ENCODE results near the gene PHKA1. TPM values are rescaled to one million over a fixed set of nuclear protein-coding genes. Genes with fewer than 3 reads are reported as not detected.
"Not testable (repeated sequence)": the region's sequence is repeated elsewhere in the genome, so short reads cannot be mapped to it uniquely, and the experiment has no call there.

The PHKA1 gene
- 7.4 and 8.6 TPM in 2 replicates for total RNA-seq

DNA sequence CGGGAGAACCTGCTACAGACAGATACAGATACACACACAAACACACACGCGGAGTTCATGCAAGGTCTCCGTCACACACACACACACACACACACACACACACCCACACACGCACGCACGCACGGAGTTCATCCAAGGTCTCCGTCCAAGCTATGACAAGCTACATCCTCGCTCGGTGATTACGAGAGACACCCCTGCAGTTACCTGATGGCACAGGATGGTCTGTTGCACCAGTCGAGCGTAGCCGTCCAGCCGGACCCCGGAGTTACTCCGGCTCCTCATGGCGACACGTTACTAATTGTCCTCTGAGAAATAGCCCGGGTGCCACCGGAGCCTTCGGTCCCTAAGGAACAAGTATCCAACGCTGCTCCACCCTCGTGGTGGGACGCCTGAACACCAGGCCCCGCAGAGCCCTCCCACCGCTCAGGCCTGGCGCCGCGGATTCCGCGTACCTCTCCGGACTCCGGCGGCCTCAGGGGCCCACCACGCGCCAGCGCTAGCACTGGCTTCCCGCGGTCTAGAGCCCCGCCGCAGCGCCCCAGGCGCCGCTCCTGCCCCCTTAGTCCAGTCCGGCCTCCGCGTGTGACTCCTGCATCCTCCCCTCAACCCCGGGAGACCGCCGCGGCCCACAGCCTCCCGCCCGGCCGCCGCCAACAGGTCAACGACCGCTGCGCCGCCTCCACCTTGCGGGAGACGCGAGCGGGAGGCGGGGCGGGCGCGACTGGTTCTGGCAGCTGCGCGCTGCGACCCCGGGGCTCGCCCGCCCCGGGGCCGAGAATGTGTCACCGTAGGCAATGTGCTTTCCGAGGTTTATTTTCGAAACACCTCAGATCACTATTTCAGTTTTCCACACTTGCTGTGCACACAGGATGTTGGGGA is at the start of gene PHKA1:
Gene PHKA1 (minus strand): TSS at position 708 of the 879 bp plus-strand sequence. CDS start 426 bp downstream, at position 282.
- DNase-seq (ENCODE audit: low read depth): peak; percentile 24
- H3K4me3 ChIP-seq (ENCODE audit: low read depth, low read length): peak within 1 kb of the TSS; percentile 54

DNA sequence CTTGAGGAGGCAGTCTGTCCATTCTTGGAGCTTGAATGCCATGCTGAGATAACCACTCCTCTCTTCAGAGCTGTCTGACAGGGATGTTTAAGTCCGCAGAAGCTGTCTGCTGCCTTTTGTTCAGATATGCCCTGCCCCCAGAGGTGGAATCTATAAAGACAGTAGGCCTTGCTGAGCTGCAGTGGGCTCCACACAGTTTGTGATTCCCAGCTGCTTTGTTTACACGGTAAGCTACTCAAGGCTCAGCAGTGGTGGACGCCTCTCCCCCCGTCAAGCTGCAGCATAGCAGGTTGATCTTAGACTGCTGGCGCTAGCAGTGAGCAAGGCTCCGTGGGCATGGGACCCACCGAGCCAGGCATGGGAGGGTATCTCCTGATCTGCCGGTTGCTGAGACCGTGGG is 46.3 kb upstream of the PHKA1 start:
- H3K4me3 ChIP-seq (ENCODE audit: low read depth, low read length); DNase-seq (ENCODE audit: low read depth): not testable (repeated sequence)

DNA sequence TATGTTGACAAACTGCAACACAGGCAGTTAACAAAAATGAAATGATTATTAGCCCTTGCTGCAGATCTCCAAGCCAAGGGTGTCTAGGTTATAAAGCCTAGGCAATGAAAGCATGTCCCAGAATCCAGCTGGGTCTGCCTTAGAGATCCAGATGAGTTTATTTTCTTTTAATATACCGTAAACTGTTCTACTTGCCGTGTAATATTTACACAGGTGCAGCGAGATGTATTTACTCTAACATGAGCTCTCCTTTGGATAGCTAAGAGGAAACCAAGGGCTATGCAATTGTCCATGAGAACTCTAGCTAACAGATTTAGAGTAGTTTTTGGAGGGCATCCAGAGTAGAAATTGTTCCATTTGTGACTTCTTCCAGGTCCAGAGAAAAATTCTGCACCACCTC is 34.4 kb upstream of the PHKA1 start:
- H3K4me3 ChIP-seq (ENCODE audit: low read depth, low read length); DNase-seq (ENCODE audit: low read depth): not testable (repeated sequence)

DNA sequence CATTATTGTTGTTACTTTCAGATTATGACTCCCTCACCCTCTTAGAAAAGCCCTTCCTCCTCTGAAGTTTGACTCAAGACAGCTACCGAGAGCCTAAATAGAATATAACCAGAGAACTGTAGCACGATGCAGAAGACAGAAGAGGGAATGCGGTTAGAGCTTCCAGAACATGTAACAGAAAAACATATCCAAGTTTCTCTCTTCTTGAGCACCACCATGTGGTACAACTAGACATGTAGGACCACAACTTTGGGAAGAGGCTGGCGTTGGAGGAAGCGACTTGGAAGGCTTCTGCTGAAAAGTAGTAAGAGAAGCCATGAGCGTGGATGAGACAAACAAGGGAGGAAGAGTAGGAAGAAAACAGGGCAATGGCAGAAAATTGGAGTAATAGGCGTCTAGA is 31.4 kb upstream of the PHKA1 start:
- H3K4me3 ChIP-seq (ENCODE audit: low read depth, low read length); DNase-seq (ENCODE audit: low read depth): not testable (repeated sequence)

DNA sequence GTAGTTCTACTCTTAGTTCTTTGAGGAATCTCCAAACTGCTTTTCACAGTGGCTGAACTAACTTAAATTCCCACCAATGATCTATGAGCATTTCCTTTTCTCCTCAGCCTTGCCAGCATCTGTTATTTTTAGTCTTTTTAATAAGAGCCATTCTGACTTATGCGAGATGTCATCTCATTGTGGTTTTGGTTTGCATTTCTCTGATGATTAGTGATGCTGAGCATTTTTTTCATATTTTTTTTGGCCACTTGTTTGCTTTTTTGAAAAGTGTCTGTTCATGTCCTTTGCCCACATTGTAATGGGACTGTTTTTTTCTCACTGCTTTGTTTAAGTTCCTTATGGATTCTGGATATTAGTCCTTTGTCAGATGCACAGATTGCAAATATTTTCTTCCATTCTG is 21.5 kb upstream of the PHKA1 start:
- no peak overlapping the region for H3K4me3 ChIP-seq (ENCODE audit: low read depth, low read length)
- no peak for DNase-seq (ENCODE audit: low read depth)
- TF ChIP-seq, protein P1, sequence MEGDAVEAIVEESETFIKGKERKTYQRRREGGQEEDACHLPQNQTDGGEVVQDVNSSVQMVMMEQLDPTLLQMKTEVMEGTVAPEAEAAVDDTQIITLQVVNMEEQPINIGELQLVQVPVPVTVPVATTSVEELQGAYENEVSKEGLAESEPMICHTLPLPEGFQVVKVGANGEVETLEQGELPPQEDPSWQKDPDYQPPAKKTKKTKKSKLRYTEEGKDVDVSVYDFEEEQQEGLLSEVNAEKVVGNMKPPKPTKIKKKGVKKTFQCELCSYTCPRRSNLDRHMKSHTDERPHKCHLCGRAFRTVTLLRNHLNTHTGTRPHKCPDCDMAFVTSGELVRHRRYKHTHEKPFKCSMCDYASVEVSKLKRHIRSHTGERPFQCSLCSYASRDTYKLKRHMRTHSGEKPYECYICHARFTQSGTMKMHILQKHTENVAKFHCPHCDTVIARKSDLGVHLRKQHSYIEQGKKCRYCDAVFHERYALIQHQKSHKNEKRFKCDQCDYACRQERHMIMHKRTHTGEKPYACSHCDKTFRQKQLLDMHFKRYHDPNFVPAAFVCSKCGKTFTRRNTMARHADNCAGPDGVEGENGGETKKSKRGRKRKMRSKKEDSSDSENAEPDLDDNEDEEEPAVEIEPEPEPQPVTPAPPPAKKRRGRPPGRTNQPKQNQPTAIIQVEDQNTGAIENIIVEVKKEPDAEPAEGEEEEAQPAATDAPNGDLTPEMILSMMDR (IDR thresholded peaks at IDR 0.05; ENCODE audit: insufficient read depth, low read depth, low read length): no peak

DNA sequence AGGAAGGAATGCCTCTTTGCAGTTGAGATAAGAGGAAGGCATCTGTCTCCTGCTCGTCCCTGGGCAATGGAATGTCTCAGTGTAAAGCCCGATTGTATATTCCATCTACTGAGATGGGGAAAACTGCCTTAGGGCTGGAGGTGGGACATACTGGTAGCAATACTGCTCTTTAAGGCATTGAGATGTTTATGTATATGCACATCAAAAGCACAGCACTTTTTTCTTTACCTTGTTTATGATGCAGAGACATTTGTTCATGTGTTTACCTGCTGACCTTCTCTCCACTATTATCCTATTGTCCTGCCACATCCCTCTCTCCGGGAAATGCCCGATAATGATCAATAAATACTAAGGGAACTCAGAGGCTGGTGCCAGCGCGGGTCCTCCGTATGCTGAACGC is 19.5 kb upstream of the PHKA1 start:
- not testable (repeated sequence) for DNase-seq (ENCODE audit: low read depth); H3K4me3 ChIP-seq (ENCODE audit: low read depth, low read length)

DNA sequence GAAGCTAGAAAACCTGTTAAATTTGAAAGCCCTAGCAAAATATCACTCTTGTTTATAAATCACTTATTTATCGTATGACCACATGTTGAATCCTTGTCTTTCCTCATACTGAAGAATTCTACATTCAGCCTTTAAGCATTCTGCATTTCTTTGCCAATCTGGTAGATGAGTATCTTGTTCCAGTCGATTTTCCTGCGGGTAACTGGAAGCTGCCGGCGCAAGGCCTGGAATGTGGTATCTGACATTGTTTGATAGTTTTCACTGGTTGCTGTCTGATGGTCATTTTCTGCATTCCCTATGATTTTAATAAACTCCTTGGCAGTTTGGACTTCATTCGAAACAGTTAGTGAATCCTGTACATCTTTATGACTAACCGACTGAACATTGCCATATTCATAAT is 13.7 kb upstream of the PHKA1 start:
- TF ChIP-seq, protein P1 (IDR thresholded peaks at IDR 0.05; ENCODE audit: insufficient read depth, low read depth, low read length): no peak
- DNase-seq (ENCODE audit: low read depth): no peak
- no peak overlapping the region for H3K4me3 ChIP-seq (ENCODE audit: low read depth, low read length)

DNA sequence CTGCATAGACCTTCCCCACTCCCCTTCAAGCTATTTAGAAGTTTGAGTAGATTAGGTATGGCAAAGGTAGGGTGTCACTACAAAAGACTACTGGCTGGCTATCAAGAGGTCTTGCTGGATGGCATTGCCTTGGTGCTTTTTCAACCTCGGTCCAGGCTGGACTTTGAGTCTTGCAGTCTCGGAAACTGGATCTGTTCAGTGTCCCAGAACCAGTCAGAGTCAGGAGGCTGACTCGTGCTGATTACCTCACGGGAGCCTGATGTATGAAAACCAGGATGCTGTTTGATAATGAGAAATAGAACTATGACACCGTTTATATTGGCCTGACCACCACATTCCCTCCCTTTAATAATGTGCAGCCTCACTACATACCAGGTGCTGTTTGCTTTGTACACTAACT is 2.7 kb upstream of the PHKA1 start:
- H3K4me3 ChIP-seq (ENCODE audit: low read depth, low read length): no peak overlapping the region
- no peak for DNase-seq (ENCODE audit: low read depth)
- TF ChIP-seq, protein P1 (IDR thresholded peaks at IDR 0.05; ENCODE audit: insufficient read depth, low read depth, low read length): no peak

DNA sequence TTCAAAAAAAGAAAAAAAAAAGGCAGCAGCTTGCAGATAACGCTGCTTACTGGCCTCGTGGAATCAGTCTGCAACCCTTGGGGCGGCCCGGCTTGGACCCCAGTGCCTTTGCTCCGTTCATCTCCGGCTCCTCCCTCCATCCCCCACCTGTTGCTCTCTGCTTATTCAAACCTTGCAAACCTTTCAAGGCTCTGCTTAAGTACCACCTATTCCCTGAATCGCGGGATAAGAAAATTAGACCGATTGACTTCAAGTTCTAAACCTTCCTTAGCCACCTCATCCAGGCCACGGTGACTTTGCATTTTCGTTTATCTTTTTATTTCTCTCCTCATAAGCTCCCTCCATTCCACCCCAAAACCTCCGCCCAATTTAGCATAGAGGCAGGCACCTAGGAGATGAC is 1.4 kb upstream of the PHKA1 start:
- no peak overlapping the region for H3K4me3 ChIP-seq (ENCODE audit: low read depth, low read length)
- TF ChIP-seq, protein P1 (IDR thresholded peaks at IDR 0.05; ENCODE audit: insufficient read depth, low read depth, low read length): no peak
- DNase-seq (ENCODE audit: low read depth): no peak
